K562 (cell line): ENCODE results near the gene TMEM41A. TPM values are rescaled to one million over a fixed set of nuclear protein-coding genes. Genes with fewer than 3 reads are reported as not detected.

Source experiments
- BRD9 ChIP-seq: fragments of 450-650 bp; IDR thresholded peaks from 2 replicates; pipeline ENCODE4 v1.6.1; 2018; ENCODE audit warnings: low read depth; ENCODE audit not compliant: partially characterized antibody
- CBFA2T3 ChIP-seq: fragments of 450-650 bp; IDR thresholded peaks from 2 replicates; pipeline ENCODE4 v1.6.1; 2017
- CBX3 ChIP-seq, 2 experiments: IDR thresholded peaks; 1 replicate in 1 of 2; 2 replicates in 1 of 2; pipeline ENCODE4 v1.6.1; 2012; ENCODE audit warnings: inconsistent platforms in 2 of 2, low read length in 2 of 2, borderline replicate concordance in 1 of 2, control low read depth in 1 of 2
- EP300 ChIP-seq: IDR thresholded peaks from 2 replicates; pipeline ENCODE4 v1.6.1; 2012; ENCODE audit warnings: low read length, improper control_type of control experiment
- FOS ChIP-seq: IDR thresholded peaks from 3 replicates; pipeline ENCODE4 v1.6.1; 2011; ENCODE audit not compliant: insufficient read length; ENCODE audit errors: extremely low read depth
- FOSL1 ChIP-seq: fragments of 200-800 bp; sonication (Bioruptor generic); conservative IDR thresholded peaks from 2 replicates; pipeline ENCODE4 v1.6.1; 2016; ENCODE audit warnings: missing genetic modification characterization, missing compliant biosample characterization
- HDGF ChIP-seq: fragments of 450-650 bp; IDR thresholded peaks from 2 replicates; pipeline ENCODE4 v1.6.1; 2016
- L3MBTL2 ChIP-seq: fragments of 450-650 bp; IDR thresholded peaks from 2 replicates; pipeline ENCODE4 v1.6.1; 2016; ENCODE audit warnings: mild to moderate bottlenecking, moderate library complexity
- LEF1 ChIP-seq: fragments of 450-650 bp; IDR thresholded peaks from 2 replicates; pipeline ENCODE4 v1.6.1; 2016; ENCODE audit warnings: mild to moderate bottlenecking
- MAFF ChIP-seq: IDR thresholded peaks from 2 replicates; pipeline ENCODE4 v1.6.1; 2012; ENCODE audit warnings: low read length, improper control_type of control experiment
- MAFG ChIP-seq: fragments of 450-650 bp; conservative IDR thresholded peaks from 2 replicates; pipeline ENCODE4 v1.6.1; 2016; ENCODE audit warnings: missing genetic modification characterization, missing compliant biosample characterization
- MAFK ChIP-seq: IDR thresholded peaks from 2 replicates; pipeline ENCODE4 v1.6.1; 2011; ENCODE audit warnings: low read length, improper control_type of control experiment
- MYNN ChIP-seq, 2 experiments: sonication (generic); formaldehyde crosslinking in 1 of 2; IDR thresholded peaks; 2 replicates each; pipeline versions ENCODE4 v1.5.0 to v1.6.1; 2016 to 2020; ENCODE audit warnings: antibody characterized with exemption in 1 of 2, missing genetic modification reagents in 1 of 2
- PHF8 ChIP-seq: fragments of 200-600 bp; sonication (generic); IDR thresholded peaks from 2 replicates; pipeline ENCODE4 v1.6.1; 2012; ENCODE audit warnings: mixed run types, mild to moderate bottlenecking, inconsistent platforms, low read length, moderate library complexity, borderline replicate concordance
- RBBP5 ChIP-seq: fragments of 200-600 bp; sonication (generic); IDR thresholded peaks from 2 replicates; pipeline ENCODE4 v1.6.1; 2012; ENCODE audit warnings: borderline replicate concordance, mild to moderate bottlenecking, low read length, control low read depth, inconsistent platforms; ENCODE audit not compliant: insufficient read depth, poor library complexity, severe bottlenecking
- RNF2 ChIP-seq: sonication (generic); IDR thresholded peaks from 2 replicates; pipeline ENCODE4 v1.6.1; 2016
- SMARCE1 ChIP-seq: fragments of 450-650 bp; IDR thresholded peaks from 2 replicates; pipeline ENCODE4 v1.7.1; 2016; ENCODE audit warnings: mild to moderate bottlenecking
- SRF ChIP-seq, 2 experiments: fragments of 250-450, 450-650 bp in 1 of 2; sonication (Bioruptor Pico) in 1 of 2; sonication (generic) in 1 of 2; formaldehyde crosslinking; IDR thresholded peaks; 2 replicates each; pipeline versions ENCODE4 v1.5.0 to v1.5.1; 2020 to 2022; ENCODE audit warnings: mild to moderate bottlenecking in 1 of 2, missing genetic modification reagents in 1 of 2
- TARDBP ChIP-seq: fragments of 450-650 bp; IDR thresholded peaks from 2 replicates; pipeline ENCODE4 v1.6.1; 2016
- UBTF ChIP-seq, 2 experiments: IDR thresholded peaks; 2 replicates each; pipeline ENCODE4 v1.6.1; 2012; ENCODE audit warnings: improper control_type of control experiment in 2 of 2, low read depth in 2 of 2, low read length in 2 of 2, borderline replicate concordance in 1 of 2
- ZC3H8 ChIP-seq: fragments of 450-650 bp; IDR thresholded peaks from 2 replicates; pipeline ENCODE4 v1.6.1; 2017
- ZEB2 ChIP-seq: fragments of 450-650 bp; IDR thresholded peaks from 2 replicates; pipeline ENCODE4 v1.6.1; 2016
- ZFX ChIP-seq: sonication (generic); formaldehyde crosslinking; IDR thresholded peaks from 2 replicates; pipeline ENCODE4 v1.8.0; 2022; ENCODE audit warnings: mild to moderate bottlenecking, missing genetic modification reagents, moderate library complexity
- ZNF24 ChIP-seq: fragments of 450-650 bp; IDR thresholded peaks from 2 replicates; pipeline ENCODE4 v1.6.1; 2016
- ZNF592 ChIP-seq: fragments of 450-650 bp; IDR thresholded peaks from 2 replicates; pipeline ENCODE4 v1.6.1; 2017; ENCODE audit warnings: antibody characterized with exemption, mild to moderate bottlenecking
- polyA plus RNA-seq, 8 experiments: library from polyadenylated mRNA; depleted of rRNA in 4 of 8; stranded (reverse) in 5 of 8; unstranded in 3 of 8; fragments of >200 nt; fragmentation: Nextera tagmentation in 2 of 8; fragmentation: Illumina TruSeq in 1 of 8; extraction: Ambion mirVana in 2 of 8; extraction: Trizol in 1 of 8; gene quantifications; 2 replicates each; pipeline versions ENCODE4 v1.2.1 to v1.2.3, GENCODE V29; 2011 to 2014; ENCODE audit warnings: inconsistent platforms in 1 of 8, missing spikeins in 1 of 8
- total RNA-seq, 7 experiments: library from RNA; depleted of rRNA in 6 of 7; stranded (reverse); fragments of >200 nt in 6 of 7; fragmentation: Illumina TruSeq in 2 of 7; extraction: Trizol in 2 of 7; gene quantifications; 2 replicates each; pipeline versions ENCODE4 v1.2.1 to v1.2.3, GENCODE V29; 2011 to 2021; ENCODE audit warnings: low replicate concordance in 1 of 7

TMEM41A gene
- total and polyA plus RNA-seq, 9 of the 15 experiments (the other 6 are each of a cell fraction or from before 2014, with no cell fraction given) = 22.5 to 65.9 (median 31.5) TPM

- TF ChIP-seq L3MBTL2 (peak; percentile 72), RNF2 (0 out of 2 replicates have a peak, but pooled peaks have one; percentile 32), MAFK (peak; percentile 62; the same call in 1 of the 2 replicates), SMARCE1 (peak; percentile 94), HDGF (0 out of 2 replicates have a peak, but pooled peaks have one; percentile 32), ZFX (peak; percentile 67), FOS (peak; percentile 26), EP300 (peak; percentile 81), FOSL1 (tag) (peak; percentile 97), ZEB2 (0 out of 2 replicates have a peak, but pooled peaks have one; percentile 41), MYNN (IDR thresholded peaks at IDR 0.05) (peak; percentile 65; the same call in 1 of the 2 replicates), MYNN (CRISPR knock-in tag; IDR thresholded peaks at IDR 0.05) (no peak), CBFA2T3 (peak; percentile 44; the same call in 1 of the 2 replicates), ZNF592 (peak; percentile 82), SRF (CRISPR knock-in tag; IDR thresholded peaks at IDR 0.05) (peak in 1 of 2 experiments; percentile 57; a peak in 1 of 4 replicates), MAFG (peak; percentile 53; the same call in 1 of the 2 replicates), MAFF (peak; percentile 58; the same call in 1 of the 2 replicates), RBBP5 (peak; percentile 69), LEF1 (peak; percentile 37; the same call in 1 of the 2 replicates), CBX3 (IDR thresholded peaks at IDR 0.05; ENCODE audit: borderline replicate concordance in 1 of 2, low read length in 2 of 2) (peak in 1 of 2 experiments; percentile 66; a peak in 1 of 3 replicates), TARDBP (no peak), BRD9 (no peak), ZNF24 (no peak; the same call in 1 of the 2 replicates), PHF8 (peak; percentile 44; the same call in 1 of the 2 replicates), UBTF (IDR thresholded peaks at IDR 0.05; ENCODE audit: borderline replicate concordance in 1 of 2, low read depth in 2 of 2, low read length in 2 of 2) (0 out of 4 replicates have a peak, but pooled peaks of 1 of the 2 experiments have one; percentile 44), ZC3H8 (no peak)
Measured at GRCh38 chr3:185473290-185473815, 25.5 kb downstream of the TMEM41A start (continued).
